Dermis blood vessel endothelial cell (primary cell): ENCODE measurements around the gene FLRT1. TPM values are rescaled to one million over a fixed set of nuclear protein-coding genes. Genes with fewer than 3 reads are reported as not detected.

Experiments
- total RNA-seq: library from RNA; depleted of rRNA; stranded (reverse); fragments of >200 nt; gene quantifications from 2 replicates; pipeline ENCODE4 v1.2.3, GENCODE V29; 2014

Gene FLRT1
- total RNA-seq, 1 donor from 2014 or later, result not detected

Other genes with a start within 250 kb of the FLRT1 start
- gene SPINDOC, start 222.5 kb upstream of the FLRT1 start, total RNA-seq, result 14.3 and 22.4 TPM in 2 replicates
- 12.1 and 15.1 TPM in 2 replicates for gene MARK2, start 196.8 kb upstream of the FLRT1 start, total RNA-seq
- gene RCOR2, start 118.8 kb upstream of the FLRT1 start, total RNA-seq, result 0.09 and 0.17 TPM in 2 replicates
- 10.0 and 14.7 TPM in 2 replicates for gene NAA40, start 96.9 kb upstream of the FLRT1 start, total RNA-seq
- gene COX8A, start 61.3 kb upstream of the FLRT1 start, total RNA-seq, result 287 and 330 TPM in 2 replicates
- gene OTUB1, start 49.5 kb upstream of the FLRT1 start, total RNA-seq, result 52.3 and 57.7 TPM in 2 replicates
- 17.5 and 29.3 TPM in 2 replicates for gene MACROD1, start 130.2 kb downstream of the FLRT1 start, total RNA-seq
- gene STIP1, start 150.2 kb downstream of the FLRT1 start, total RNA-seq, result 139 and 191 TPM in 2 replicates
- gene FERMT3, start 170.8 kb downstream of the FLRT1 start, total RNA-seq, result 6.5 and 26.5 TPM in 2 replicates
- gene TRPT1, start 190.3 kb downstream of the FLRT1 start, total RNA-seq, result 24.1 and 45.6 TPM in 2 replicates
- 43.2 and 44.6 TPM in 2 replicates for gene NUDT22, start 190.3 kb downstream of the FLRT1 start, total RNA-seq
- gene DNAJC4, start 194.6 kb downstream of the FLRT1 start, total RNA-seq, result 7.0 and 17.4 TPM in 2 replicates
- 20.4 and 23.1 TPM in 2 replicates for gene VEGFB, start 198.7 kb downstream of the FLRT1 start, total RNA-seq
- 43.9 and 45.6 TPM in 2 replicates for gene FKBP2, start 205.2 kb downstream of the FLRT1 start, total RNA-seq
- gene PPP1R14B, start 211.0 kb downstream of the FLRT1 start, total RNA-seq, result 238 and 297 TPM in 2 replicates
- gene PLCB3, start 215.6 kb downstream of the FLRT1 start, total RNA-seq, result 37.8 and 54.6 TPM in 2 replicates
- gene BAD, start 248.7 kb downstream of the FLRT1 start, total RNA-seq, result 57.2 and 65.9 TPM in 2 replicates
- gene GPR137, start 249.9 kb downstream of the FLRT1 start, total RNA-seq, result 11.5 and 12.1 TPM in 2 replicates